GM21526 (cell line): ENCODE measurements around the gene GMDS.

Experiments used
- ATAC-seq: cut with Tn5 transposase; IDR thresholded peaks from one replicate; pipeline ENCODE4 v1.9.1; 2021; ENCODE audit warnings: moderate library complexity; ENCODE audit not compliant: unreplicated experiment, low FRiP score

The GMDS gene

DNA sequence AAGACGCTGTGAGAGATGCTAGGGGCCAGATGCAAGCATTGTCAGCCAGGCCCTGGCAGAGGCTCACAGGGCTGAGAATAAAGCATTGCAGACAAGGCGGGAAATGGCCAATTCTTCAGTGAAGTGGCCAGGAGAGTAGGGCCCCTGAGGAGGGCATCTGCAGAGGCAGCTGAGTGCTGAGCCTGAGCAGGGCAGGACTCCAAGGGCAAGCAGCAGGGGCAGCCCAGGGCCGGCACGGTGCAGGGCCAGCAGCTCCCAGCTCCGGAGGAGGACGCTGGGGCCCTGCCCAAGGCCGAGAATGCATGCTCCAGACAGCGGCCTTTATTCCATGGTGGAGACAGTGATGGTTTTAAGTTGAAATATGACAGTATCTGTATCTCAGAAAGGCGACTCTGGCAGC is 330.2 kb downstream of the GMDS start:
- no peak for ATAC-seq

DNA sequence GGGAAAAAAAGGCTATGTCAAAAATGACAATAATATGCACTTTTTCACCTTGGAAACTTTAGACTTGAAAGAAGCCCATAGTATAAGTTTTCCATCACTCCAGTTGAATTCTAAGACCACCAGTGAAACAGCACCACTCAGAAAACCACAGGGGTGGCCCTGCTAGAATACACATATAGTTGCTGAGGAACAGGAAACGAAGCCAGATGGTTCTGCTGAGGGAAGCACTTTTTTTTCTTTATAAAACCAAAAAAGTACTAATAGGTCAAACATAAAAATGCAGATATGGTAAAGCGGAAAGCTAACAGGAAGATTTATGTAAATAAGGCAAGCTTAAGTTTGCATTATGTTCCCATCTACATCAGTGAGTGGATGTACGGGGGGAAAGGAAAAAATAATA is 331.8 kb downstream of the GMDS start:
- no peak for ATAC-seq

- no peak for ATAC-seq
Measured at GRCh38 chr6:1912731-1913130, 332.7 kb downstream of the GMDS start.

DNA sequence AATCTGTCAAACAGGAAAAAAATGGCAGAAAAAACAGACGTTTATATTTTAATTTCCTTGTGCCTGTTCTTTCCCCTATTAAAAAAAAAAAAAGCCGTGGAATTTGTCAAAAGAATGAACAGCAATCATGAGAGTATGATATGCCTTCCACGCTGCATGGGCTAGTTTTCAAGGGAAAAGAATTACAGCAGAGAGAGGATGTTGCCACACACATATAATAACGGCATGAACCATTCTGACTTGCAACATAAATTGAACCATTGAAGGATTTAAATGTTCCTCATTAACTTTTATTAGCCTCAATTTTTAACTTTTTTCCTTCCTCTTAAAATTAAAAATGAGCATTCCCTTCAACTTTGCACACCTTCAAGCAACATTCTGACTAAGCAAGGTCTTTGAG is 333.9 kb downstream of the GMDS start:
- no peak for ATAC-seq

GRCh38 chr6:1910621-1911407 is 334.6 kb downstream of the GMDS start:
- ATAC-seq = no peak

DNA sequence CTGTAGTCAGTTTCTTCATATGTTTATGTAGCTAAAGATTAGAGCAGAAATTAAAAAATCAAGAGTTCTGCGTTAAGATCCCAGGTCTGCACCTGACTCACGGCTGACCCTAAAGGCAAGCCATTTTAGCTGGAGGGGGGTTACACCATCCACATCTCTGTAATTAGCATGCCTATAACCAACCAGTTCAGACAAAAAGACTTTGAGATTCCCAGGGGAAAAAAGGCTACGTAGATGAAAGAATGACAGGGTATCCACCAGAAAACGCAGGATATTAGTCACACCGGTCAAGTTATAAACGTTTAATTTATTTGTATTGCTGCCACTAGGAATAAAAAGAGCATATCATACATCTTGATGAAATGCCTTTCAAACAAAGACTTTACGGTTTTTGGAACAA is 336.6 kb downstream of the GMDS start:
- no peak for ATAC-seq

DNA sequence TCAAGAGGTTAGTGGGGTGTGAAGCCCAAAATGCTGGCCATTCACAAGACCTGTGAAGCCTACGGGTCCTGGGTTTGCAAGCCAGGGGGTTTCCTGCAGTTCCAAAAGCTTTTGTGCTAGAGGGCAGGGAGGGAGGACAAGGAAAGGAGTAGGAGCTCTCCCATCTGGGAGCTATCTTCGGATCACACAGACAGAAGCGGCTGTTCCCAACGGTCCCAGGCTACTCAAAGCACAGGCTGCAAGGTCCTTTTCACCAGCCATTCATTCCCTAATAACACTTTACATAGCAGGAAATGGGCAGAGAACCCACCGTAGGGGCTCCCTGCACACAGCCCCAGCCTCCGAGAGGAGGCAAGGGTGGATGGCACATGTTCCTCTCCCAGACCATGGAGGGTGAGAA is 338.8 kb downstream of the GMDS start:
- no peak for ATAC-seq

DNA sequence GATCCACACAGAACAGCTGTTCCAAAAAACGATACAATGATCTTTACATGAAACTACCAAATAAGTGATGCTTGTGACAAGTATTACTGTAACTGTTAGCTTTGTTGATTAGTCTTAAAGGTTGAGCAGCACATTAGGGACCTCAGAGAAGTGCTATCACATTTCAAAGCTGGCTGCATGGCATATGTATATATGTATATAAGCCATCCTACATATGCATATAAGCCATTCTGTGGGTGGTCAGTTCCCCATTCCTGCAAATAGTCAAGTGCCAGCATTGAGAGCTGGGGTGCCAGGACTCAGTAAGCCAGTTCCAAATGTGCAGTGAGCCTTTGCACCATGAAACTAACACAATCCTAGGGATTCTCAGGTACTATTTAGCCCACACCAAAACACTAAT is 339.4 kb downstream of the GMDS start:
- ATAC-seq = no peak

- ATAC-seq = no peak
Measured at GRCh38 chr6:1904898-1905297, 340.5 kb downstream of the GMDS start.

- no peak for ATAC-seq
Measured at GRCh38 chr6:1904466-1904799, 341.0 kb downstream of the GMDS start.

DNA sequence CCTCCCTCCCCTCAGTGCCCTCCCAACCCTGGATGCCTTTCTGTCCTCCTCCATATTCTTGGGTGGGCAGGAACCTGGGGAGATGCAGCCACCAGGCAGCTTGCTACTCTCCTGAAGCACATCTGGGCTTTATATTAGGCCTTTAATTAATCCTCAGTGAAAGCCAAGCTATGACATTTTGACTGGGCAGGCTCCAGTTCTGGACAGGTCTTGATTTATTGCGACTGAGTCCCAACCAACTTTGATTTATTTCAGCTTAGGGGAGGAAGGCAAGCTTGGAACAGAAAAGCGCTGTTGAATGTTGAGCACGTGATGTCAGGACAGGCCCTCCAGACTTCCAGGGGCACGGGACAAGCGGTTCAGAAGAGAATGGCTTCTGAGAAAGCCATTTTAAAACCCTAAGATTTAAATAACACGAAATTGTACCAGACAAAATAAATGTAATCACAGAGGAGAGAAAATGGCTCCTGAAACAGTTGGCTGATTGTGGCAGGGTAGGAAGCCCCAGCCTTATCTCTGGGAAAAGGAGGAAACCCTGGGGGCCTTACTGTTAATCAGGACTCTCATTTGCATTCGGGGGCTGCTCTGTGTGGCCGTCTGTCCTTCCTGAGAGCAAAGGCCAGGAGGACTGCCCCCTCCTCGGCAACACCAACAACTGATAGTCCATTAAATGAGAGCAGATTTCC is 341.5 kb downstream of the GMDS start:
- ATAC-seq = no peak

GRCh38 chr6:1901556-1901955 is 343.8 kb downstream of the GMDS start:
- ATAC-seq = no peak

DNA sequence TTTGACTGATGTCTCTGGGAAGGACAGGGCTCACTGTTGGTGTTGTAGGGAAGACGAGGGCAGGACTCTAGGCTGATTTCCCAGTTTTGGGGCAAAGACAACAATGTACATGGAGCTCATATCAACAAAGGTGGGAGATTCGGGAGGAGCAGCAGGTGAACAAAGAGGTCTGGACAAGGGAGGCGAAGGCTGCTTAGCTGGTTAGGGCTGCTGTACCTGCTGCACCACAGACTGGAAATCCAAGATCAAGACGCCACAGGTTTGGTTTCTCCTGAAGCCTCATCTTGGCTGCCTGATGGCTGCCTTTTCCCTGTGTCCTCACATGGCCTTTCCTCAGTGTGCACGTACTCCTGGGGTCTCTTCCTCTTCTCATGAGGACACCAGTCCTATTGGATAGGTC is 348.5 kb downstream of the GMDS start:
- ATAC-seq = no peak

DNA sequence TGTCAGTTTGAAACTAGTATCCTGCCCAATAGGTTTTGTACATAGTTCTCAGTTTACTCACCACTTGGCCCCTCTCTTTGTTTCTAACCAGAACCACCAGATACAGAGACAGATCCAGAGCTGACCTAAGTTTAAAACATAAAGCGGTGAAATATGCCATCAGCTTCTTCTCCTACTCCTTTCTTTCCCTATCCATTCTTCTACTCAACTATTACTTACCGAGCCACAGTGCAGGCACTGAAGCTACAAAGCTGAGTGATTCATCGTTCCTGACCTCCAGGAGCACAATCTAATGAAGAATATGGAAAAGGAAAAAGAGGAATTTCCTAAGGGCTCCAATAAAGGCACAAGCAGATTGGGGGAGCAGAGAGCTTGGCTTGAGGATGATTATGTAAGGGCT is 349.7 kb downstream of the GMDS start:
- ATAC-seq = no peak

- no peak for ATAC-seq
Measured at GRCh38 chr6:1894954-1895353, 350.5 kb downstream of the GMDS start.

DNA sequence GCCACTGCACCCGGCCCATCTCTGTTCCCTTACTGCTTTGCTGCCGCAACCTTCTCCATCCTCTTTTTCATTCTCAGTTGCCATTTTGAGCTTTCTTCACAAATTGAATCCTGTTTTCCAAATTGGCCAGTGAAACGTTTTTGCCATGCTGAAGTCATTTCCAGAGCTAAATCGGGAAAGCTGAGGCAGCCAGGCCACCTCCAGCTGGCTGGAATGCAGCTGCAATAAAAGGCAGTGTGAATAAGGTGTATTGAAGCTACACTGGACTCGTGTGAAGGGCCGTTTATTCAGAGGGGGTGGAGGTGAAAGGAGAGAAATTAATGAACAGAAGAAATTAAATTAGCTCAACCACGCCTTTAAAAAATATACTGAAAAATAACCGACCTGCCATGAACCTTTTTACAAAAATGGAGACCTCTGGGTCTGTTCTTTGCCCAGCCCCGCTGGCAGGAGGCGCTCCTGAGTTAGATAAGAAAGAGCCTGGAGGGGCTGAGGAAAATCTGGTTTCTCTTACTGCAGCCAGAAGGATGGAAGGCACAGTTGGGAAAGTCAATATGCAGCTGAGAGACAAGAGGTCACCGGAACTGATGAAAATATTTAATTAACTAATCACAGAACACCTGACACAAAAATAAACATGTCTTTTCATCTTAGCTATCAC is 351.8 kb downstream of the GMDS start:
- no peak for ATAC-seq

DNA sequence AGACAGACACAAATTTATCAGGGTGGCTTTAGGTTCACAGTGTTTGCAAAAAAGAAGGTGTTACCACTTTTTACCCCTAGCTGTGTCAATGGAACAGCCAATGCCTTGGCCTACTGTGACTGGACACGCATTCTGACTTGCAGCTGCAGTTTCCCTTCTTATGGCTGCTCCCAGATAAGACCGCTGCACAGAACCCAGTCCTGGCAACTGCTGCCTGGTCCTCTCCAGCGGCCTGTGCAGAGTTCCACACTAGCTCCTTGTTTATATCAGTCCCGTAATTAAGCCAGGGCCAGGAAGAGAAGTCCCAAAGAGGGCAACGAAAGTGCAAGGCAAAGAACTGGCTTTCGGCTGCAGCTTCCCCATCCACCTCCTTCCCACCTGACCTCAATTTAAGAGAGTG is 352.7 kb downstream of the GMDS start:
- ATAC-seq = no peak

DNA sequence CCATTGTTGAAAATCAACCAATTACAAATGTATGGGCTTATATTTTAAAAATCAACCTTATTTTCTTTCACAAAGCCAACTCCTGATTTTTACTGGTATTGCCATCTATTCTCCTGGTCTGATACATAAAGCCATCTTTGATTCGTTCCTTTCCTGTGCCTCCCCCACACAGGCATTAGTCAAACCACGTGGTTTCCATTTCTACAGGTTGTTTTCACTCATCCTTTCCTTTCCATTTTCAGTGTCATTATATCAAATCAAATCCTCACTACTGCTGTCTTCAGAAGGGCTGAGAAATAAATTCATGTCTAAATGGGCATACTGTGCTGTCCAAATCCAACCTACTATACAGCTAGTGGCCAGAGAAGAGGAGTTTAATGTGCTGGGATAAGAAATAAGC is 354.4 kb downstream of the GMDS start:
- no peak for ATAC-seq

GRCh38 chr6:1890071-1890470 is 355.3 kb downstream of the GMDS start:
- no peak for ATAC-seq

GRCh38 chr6:1885576-1886011 is 359.8 kb downstream of the GMDS start:
- no peak for ATAC-seq

GRCh38 chr6:1884313-1884712 is 361.1 kb downstream of the GMDS start:
- ATAC-seq = no peak

GRCh38 chr6:1878330-1878729 is 367.1 kb downstream of the GMDS start:
- ATAC-seq = no peak
